HepG2 (cell line): ENCODE measurements around the gene ALDOA. TPM values are rescaled to one million over a fixed set of nuclear protein-coding genes. Genes with fewer than 3 reads are reported as not detected.

ENCODE experiments used
- CEBPB ChIP-seq: IDR thresholded peaks from 2 replicates; pipeline ENCODE4 v1.6.1; 2011; ENCODE audit warnings: low read depth, low read length, improper control_type of control experiment, borderline replicate concordance
- DZIP1 ChIP-seq: sonication (generic); formaldehyde crosslinking; IDR thresholded peaks from 2 replicates; pipeline ENCODE4 v1.5.0; 2020; ENCODE audit warnings: mild to moderate bottlenecking, missing genetic modification reagents
- EEA1 ChIP-seq: sonication (generic); formaldehyde crosslinking; IDR thresholded peaks from 2 replicates; pipeline ENCODE4 v1.5.1; 2020; ENCODE audit warnings: mild to moderate bottlenecking, missing genetic modification reagents, borderline replicate concordance
- ETV6 ChIP-seq: sonication (generic); formaldehyde crosslinking; conservative IDR thresholded peaks from 2 replicates; pipeline ENCODE4 v1.4.0; 2020; ENCODE audit warnings: missing genetic modification reagents
- KAT2B ChIP-seq: fragments of 150-350 bp; IDR thresholded peaks from 2 replicates; pipeline ENCODE4 v1.6.1; 2014; ENCODE audit warnings: low read depth, low read length, borderline replicate concordance
- NR2F6 ChIP-seq, 2 experiments: IDR thresholded peaks; 2 replicates each; pipeline ENCODE4 v1.6.1; 2016; ENCODE audit warnings: antibody characterized with exemption in 1 of 2, mild to moderate bottlenecking in 1 of 2
- REL ChIP-seq: sonication (generic); formaldehyde crosslinking; conservative IDR thresholded peaks from 2 replicates; pipeline ENCODE4 v1.8.0; 2022; ENCODE audit warnings: mild to moderate bottlenecking, missing genetic modification reagents, moderate library complexity
- SATB2 ChIP-seq: sonication (generic); formaldehyde crosslinking; IDR thresholded peaks from 2 replicates; pipeline ENCODE4 v1.5.0; 2020; ENCODE audit warnings: missing genetic modification reagents
- THYN1 ChIP-seq: sonication (generic); formaldehyde crosslinking; IDR thresholded peaks from 2 replicates; pipeline ENCODE4 v1.8.1; 2023; ENCODE audit warnings: low read depth, mild to moderate bottlenecking, moderate library complexity, missing genetic modification reagents, borderline replicate concordance
- ZNF329 ChIP-seq: sonication (generic); formaldehyde crosslinking; IDR thresholded peaks from 2 replicates; pipeline ENCODE4 v1.9.0; 2021; ENCODE audit warnings: low read depth, mild to moderate bottlenecking, missing genetic modification reagents
- ZNF609 ChIP-seq: sonication (generic); formaldehyde crosslinking; IDR thresholded peaks from 2 replicates; pipeline ENCODE4 v1.4.0; 2020; ENCODE audit warnings: mild to moderate bottlenecking, missing genetic modification reagents, borderline replicate concordance
- polyA plus RNA-seq, 8 experiments: library from polyadenylated mRNA; depleted of rRNA in 3 of 8; stranded (reverse) in 7 of 8; unstranded in 1 of 8; fragments of >200 nt; fragmentation: Illumina TruSeq in 4 of 8; extraction: Trizol in 4 of 8; gene quantifications; 2 replicates each; pipeline versions ENCODE4 v1.2.1 to v1.2.3, GENCODE V29; 2011 to 2016; ENCODE audit warnings: low read depth in 4 of 8, missing spikeins in 1 of 8, mixed read lengths in 1 of 8; ENCODE audit not compliant: insufficient read depth in 1 of 8
- total RNA-seq, 5 experiments: library from RNA; depleted of rRNA; stranded (reverse); fragments of >200 nt; fragmentation: Illumina TruSeq; extraction: Trizol; gene quantifications; 2 replicates each; pipeline ENCODE4 v1.2.3, GENCODE V29; 2016; ENCODE audit warnings: low read depth in 1 of 5
- TF ChIP-seq, protein P1 (sequence below): sonication (generic); formaldehyde crosslinking; IDR thresholded peaks from 2 replicates; pipeline ENCODE4 v1.5.0; 2020; ENCODE audit warnings: mild to moderate bottlenecking, missing genetic modification reagents, borderline replicate concordance

The ALDOA gene
- total and polyA plus RNA-seq, 2 of the 13 experiments (the other 11 are each of a cell fraction or from before 2014, with no cell fraction given), result 925 to 1,884 TPM

- TF ChIP-seq, protein P1, sequence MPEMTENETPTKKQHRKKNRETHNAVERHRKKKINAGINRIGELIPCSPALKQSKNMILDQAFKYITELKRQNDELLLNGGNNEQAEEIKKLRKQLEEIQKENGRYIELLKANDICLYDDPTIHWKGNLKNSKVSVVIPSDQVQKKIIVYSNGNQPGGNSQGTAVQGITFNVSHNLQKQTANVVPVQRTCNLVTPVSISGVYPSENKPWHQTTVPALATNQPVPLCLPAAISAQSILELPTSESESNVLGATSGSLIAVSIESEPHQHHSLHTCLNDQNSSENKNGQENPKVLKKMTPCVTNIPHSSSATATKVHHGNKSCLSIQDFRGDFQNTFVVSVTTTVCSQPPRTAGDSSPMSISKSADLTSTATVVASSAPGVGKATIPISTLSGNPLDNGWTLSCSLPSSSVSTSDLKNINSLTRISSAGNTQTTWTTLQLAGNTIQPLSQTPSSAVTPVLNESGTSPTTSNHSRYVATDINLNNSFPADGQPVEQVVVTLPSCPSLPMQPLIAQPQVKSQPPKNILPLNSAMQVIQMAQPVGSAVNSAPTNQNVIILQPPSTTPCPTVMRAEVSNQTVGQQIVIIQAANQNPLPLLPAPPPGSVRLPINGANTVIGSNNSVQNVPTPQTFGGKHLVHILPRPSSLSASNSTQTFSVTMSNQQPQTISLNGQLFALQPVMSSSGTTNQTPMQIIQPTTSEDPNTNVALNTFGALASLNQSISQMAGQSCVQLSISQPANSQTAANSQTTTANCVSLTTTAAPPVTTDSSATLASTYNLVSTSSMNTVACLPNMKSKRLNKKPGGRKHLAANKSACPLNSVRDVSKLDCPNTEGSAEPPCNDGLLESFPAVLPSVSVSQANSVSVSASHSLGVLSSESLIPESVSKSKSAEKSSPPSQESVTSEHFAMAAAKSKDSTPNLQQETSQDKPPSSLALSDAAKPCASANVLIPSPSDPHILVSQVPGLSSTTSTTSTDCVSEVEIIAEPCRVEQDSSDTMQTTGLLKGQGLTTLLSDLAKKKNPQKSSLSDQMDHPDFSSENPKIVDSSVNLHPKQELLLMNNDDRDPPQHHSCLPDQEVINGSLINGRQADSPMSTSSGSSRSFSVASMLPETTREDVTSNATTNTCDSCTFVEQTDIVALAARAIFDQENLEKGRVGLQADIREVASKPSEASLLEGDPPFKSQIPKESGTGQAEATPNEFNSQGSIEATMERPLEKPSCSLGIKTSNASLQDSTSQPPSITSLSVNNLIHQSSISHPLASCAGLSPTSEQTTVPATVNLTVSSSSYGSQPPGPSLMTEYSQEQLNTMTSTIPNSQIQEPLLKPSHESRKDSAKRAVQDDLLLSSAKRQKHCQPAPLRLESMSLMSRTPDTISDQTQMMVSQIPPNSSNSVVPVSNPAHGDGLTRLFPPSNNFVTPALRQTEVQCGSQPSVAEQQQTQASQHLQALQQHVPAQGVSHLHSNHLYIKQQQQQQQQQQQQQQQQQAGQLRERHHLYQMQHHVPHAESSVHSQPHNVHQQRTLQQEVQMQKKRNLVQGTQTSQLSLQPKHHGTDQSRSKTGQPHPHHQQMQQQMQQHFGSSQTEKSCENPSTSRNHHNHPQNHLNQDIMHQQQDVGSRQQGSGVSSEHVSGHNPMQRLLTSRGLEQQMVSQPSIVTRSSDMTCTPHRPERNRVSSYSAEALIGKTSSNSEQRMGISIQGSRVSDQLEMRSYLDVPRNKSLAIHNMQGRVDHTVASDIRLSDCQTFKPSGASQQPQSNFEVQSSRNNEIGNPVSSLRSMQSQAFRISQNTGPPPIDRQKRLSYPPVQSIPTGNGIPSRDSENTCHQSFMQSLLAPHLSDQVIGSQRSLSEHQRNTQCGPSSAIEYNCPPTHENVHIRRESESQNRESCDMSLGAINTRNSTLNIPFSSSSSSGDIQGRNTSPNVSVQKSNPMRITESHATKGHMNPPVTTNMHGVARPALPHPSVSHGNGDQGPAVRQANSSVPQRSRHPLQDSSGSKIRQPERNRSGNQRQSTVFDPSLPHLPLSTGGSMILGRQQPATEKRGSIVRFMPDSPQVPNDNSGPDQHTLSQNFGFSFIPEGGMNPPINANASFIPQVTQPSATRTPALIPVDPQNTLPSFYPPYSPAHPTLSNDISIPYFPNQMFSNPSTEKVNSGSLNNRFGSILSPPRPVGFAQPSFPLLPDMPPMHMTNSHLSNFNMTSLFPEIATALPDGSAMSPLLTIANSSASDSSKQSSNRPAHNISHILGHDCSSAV (CRISPR knock-in tag), result no peak
- TF ChIP-seq ETV6 (CRISPR knock-in tag), result no peak
- no peak for TF ChIP-seq REL (CRISPR knock-in tag)
- 0 out of 2 replicates have a peak, but pooled peaks have one; percentile 38 for TF ChIP-seq ZNF329 (CRISPR knock-in tag)
- TF ChIP-seq CEBPB, result no peak
- TF ChIP-seq SATB2 (CRISPR knock-in tag), result no peak
- no peak for TF ChIP-seq ZNF609 (CRISPR knock-in tag)
- no peak for TF ChIP-seq NR2F6 (IDR thresholded peaks at IDR 0.05)
- TF ChIP-seq NR2F6 (CRISPR knock-in tag; IDR thresholded peaks at IDR 0.05), result no peak
- TF ChIP-seq DZIP1 (CRISPR knock-in tag), result 0 out of 2 replicates have a peak, but pooled peaks have one; percentile 19
- TF ChIP-seq EEA1 (CRISPR knock-in tag), result no peak
- TF ChIP-seq THYN1 (CRISPR knock-in tag), result no peak
- TF ChIP-seq KAT2B, result no peak
Measured at GRCh38 chr16:30066761-30067583, 1.4 kb downstream of the ALDOA start (continued).
